Stimulated activated naive CD8-positive, alpha-beta T cell treated with anti-CD3 and anti-CD28 coated beads, Interleukin-15, amount 100 ng/mL, for 72 hours (primary cell): ENCODE results near the gene MTCH1.
"Not testable (repeated sequence)": the region's sequence is repeated elsewhere in the genome, so short reads cannot be mapped to it uniquely, and the experiment has no call there.

Source experiments
- ATAC-seq: fragments of 150-1000 bp; cut with Tn5 transposase; 2 replicates; pipeline ENCODE4 v1.10.0; 2021; ENCODE audit warnings: mild to moderate bottlenecking, moderate library complexity
- DNase-seq, 2 donors: peaks; one replicate each; pipeline ENCODE4 v3.0.0; 2021 to 2022
- H3K27ac Mint-ChIP-seq, 2 donors: one replicate each; pipeline ENCODE4 v1.8.0; 2022; ENCODE audit warnings: mild to moderate bottlenecking in 2 of 2, mixed read lengths in 2 of 2, moderate library complexity in 2 of 2
- H3K27me3 Mint-ChIP-seq: one replicate; pipeline ENCODE4 v1.8.0; 2022; ENCODE audit warnings: mixed read lengths
- H3K4me1 Mint-ChIP-seq: one replicate; pipeline ENCODE4 v1.8.0; 2022; ENCODE audit warnings: mild to moderate bottlenecking, mixed read lengths
- H3K4me3 Mint-ChIP-seq, 2 donors: one replicate each; pipeline ENCODE4 v1.8.0; 2022; ENCODE audit warnings: mild to moderate bottlenecking in 2 of 2, mixed read lengths in 2 of 2, moderate library complexity in 1 of 2
- H3K9me3 Mint-ChIP-seq, 2 donors: one replicate each; pipeline ENCODE4 v1.8.0; 2022; ENCODE audit warnings: mixed read lengths in 2 of 2

Gene MTCH1

GRCh38 chr6:36940027-36940426, 46.0 kb downstream of the MTCH1 start:
- H3K4me1 Mint-ChIP-seq: peaks cover 20% of the 10 kb centered on the region
- H3K27ac Mint-ChIP-seq: no peak overlapping the region
- peaks cover 17% of the 10 kb centered on the region for H3K27me3 Mint-ChIP-seq
- ATAC-seq (no peak), DNase-seq (no peak)
- H3K9me3 Mint-ChIP-seq: no peaks in the 10 kb centered on the region
- H3K4me3 Mint-ChIP-seq: no peak overlapping the region

GRCh38 chr6:36939005-36939404, 47.0 kb downstream of the MTCH1 start:
- not testable (repeated sequence) for H3K4me3 Mint-ChIP-seq, H3K9me3 Mint-ChIP-seq, ATAC-seq, DNase-seq, H3K4me1 Mint-ChIP-seq
- Mint-ChIP-seq H3K27me3 (peaks cover 17% of the 10 kb centered on the region), H3K27ac (peak overlapping the region in 1 of 2 donors; percentile 90)

DNA sequence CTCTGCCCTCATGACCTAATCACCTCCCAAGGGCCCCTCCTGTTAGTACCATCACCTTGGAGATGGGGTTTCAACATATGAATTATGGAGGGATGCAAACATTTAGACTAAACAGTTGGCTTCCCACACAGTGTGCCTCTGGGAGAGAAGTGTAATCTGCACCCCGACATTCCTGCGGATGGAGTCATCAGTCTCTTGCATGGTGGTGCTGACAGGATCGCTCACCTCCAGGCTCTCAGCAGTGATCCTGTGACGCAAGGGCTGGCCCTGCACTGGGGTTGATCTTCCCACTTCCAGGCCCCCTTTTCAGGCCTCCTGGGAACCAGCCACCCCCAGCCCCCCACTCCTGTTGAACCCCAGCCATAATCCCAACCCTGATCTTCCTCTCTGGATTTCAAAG, 47.5 kb downstream of the MTCH1 start:
- no peaks in the 10 kb centered on the region for H3K9me3 Mint-ChIP-seq

DNA sequence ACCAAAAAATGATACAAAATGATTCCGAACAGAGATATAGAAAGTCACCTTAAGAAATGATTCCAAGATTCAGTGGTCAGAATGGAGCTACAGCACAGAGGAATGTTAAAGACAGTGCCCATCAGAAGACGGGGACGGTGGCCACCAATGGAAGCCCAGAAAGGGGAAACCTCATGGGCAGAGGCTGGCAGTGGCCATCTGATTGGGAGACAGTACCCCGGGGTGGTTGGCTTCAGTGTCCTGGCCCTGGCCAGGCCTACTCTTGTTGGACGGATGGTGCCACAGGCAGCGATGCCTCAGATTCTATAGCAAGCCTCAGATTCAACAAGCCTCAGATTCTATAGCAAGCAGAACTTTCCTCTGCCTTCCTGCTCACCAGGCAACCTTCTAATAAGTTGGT, 48.1 kb downstream of the MTCH1 start:
- ATAC-seq: no peak
- Mint-ChIP-seq H3K27me3 (peaks cover 8% of the 10 kb centered on the region), H3K9me3 (no peaks in the 10 kb centered on the region), H3K4me1 (no peaks in the 10 kb centered on the region), H3K27ac (no peak overlapping the region), H3K4me3 (no peak overlapping the region)
- no peak for DNase-seq

More for the DNA sequence above, 47.5 kb downstream of the MTCH1 start:
- Mint-ChIP-seq H3K4me1 (peaks cover 5% of the 10 kb centered on the region), H3K27me3 (peaks cover 14% of the 10 kb centered on the region), H3K27ac (no peak overlapping the region), H3K4me3 (no peak overlapping the region)
- ATAC-seq (no peak), DNase-seq (no peak)

DNA sequence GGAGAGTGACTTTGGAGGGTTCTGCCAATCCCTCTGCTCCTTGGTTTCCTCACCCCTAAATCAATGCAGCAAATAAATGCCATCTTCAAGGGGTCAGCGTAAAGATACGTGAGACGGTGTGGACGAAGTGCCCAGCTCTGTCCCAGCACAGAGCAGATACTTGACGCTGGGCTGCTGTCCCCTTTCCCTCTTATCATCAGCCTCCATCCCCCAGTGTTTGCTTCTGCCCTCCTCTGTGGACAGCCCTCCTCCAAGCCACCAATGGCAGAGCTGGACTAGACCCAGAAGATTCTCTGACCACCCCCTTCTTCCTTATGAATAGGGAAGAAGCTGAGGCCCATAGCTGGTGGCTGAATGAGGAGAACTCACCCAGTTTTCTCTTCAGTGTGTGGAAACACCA, 49.2 kb downstream of the MTCH1 start:
- ATAC-seq (no peak), DNase-seq (no peak)
- H3K4me1 Mint-ChIP-seq: no peaks in the 10 kb centered on the region
- H3K27ac Mint-ChIP-seq: no peak overlapping the region
- no peaks in the 10 kb centered on the region for H3K9me3 Mint-ChIP-seq
- peaks cover 8% of the 10 kb centered on the region for H3K27me3 Mint-ChIP-seq
- no peak overlapping the region for H3K4me3 Mint-ChIP-seq

- H3K9me3 Mint-ChIP-seq: no peaks in the 10 kb centered on the region
- no peak for DNase-seq
- no peak for ATAC-seq
- H3K4me1 Mint-ChIP-seq: no peaks in the 10 kb centered on the region
- peaks cover 2% of the 10 kb centered on the region for H3K27me3 Mint-ChIP-seq
- H3K27ac Mint-ChIP-seq: no peak overlapping the region
- H3K4me3 Mint-ChIP-seq: no peak overlapping the region
Observed at GRCh38 chr6:36934901-36935300, 51.1 kb downstream of the MTCH1 start.

DNA sequence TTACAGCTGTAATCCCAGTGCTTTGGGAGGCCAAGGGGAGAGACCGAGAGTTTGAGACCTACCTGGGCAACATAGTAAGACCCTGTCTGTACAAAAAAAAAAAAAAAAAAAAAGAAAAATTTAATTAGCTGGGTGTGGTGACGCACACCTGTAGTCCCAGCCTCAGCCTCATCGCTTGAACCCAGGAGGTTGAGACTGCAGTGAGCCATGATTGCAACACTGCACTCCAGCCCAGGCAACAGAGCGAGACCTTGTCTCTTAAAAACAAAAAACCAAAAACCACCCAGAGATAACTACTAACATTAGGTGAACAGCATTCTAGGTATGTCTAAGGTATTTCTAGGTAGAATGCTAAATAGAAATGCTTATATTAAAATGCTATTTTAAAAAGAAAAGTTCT, 52.5 kb downstream of the MTCH1 start:
- no peaks in the 10 kb centered on the region for H3K4me1 Mint-ChIP-seq
- no peak for DNase-seq
- H3K27me3 Mint-ChIP-seq: no peaks in the 10 kb centered on the region
- H3K9me3 Mint-ChIP-seq: no peaks in the 10 kb centered on the region
- no peak overlapping the region for H3K27ac Mint-ChIP-seq
- ATAC-seq: no peak
- no peak overlapping the region for H3K4me3 Mint-ChIP-seq

DNA sequence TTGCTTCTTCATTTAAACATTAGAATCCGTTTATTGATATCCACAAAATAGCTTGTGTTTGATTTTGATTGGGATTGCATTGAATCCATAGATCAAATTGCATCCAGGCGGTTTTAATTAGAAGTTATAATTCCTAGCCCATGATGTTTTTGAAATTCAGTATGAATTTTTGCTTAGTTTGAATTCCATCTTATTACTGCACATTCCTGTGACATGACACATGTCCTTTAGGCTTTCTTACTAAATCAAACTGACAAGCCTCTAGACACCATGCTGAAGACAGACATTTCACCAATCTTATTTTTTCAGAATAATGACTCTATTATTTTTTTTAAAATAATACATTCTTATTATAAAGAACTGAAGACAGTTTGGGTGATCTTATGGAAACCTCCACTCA, 52.9 kb downstream of the MTCH1 start:
- Mint-ChIP-seq H3K27me3 (no peaks in the 10 kb centered on the region), H3K4me3 (no peak overlapping the region), H3K9me3 (no peaks in the 10 kb centered on the region), H3K4me1 (no peaks in the 10 kb centered on the region), H3K27ac (no peak overlapping the region)
- DNase-seq (no peak), ATAC-seq (no peak)

DNA sequence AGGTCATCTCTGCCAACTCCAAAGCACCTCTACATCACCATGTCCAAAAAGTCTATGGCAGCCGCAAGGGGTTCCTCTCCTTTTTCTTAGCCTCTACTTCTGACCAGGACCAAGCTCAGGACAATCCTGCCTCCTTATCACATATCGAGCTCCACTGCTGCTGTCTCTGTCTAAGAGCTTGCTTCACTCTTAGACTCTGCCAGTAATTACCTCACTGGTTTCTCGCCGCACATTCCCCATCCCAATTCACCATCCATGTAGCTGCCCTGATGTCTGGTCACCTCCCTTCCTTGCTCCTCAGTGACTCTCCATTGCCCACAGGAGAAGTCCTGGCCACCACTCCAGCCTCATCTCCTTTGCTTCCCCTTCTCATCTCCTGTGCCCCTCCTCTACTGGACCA, 55.5 kb downstream of the MTCH1 start:
- ATAC-seq (no peak), DNase-seq (no peak)
- H3K27me3 Mint-ChIP-seq: no peaks in the 10 kb centered on the region
- no peaks in the 10 kb centered on the region for H3K9me3 Mint-ChIP-seq
- H3K4me1 Mint-ChIP-seq: peaks cover 7% of the 10 kb centered on the region
- no peak overlapping the region for H3K27ac Mint-ChIP-seq
- no peak overlapping the region for H3K4me3 Mint-ChIP-seq

DNA sequence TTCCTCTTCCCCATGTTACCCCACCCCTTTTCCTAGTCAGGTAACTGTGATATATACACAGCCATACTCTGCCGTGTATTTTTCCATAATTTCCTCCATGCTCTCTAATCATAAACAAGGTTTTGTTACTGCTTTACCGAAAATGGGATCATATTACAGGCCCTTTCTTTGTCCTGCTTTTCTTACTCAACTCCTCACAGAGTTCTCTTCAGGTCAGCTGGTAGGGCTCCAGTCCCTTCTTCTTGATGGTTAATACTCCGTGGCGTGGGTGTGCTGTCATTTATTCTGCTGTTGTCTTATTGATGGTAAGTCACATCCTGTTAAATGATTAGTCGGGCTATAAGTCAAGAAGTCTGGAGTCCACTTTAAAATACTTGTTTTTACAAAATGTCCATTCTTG, 56.4 kb downstream of the MTCH1 start:
- H3K4me3 Mint-ChIP-seq: no peak overlapping the region
- H3K9me3 Mint-ChIP-seq: no peaks in the 10 kb centered on the region
- DNase-seq: no peak
- no peak for ATAC-seq
- no peak overlapping the region for H3K27ac Mint-ChIP-seq
- H3K4me1 Mint-ChIP-seq: peaks cover 12% of the 10 kb centered on the region
- no peaks in the 10 kb centered on the region for H3K27me3 Mint-ChIP-seq

GRCh38 chr6:36929152-36929551, 56.8 kb downstream of the MTCH1 start:
- no peaks in the 10 kb centered on the region for H3K27me3 Mint-ChIP-seq
- no peaks in the 10 kb centered on the region for H3K9me3 Mint-ChIP-seq
- DNase-seq (no peak), ATAC-seq (no peak)
- H3K27ac Mint-ChIP-seq: no peak overlapping the region
- peaks cover 12% of the 10 kb centered on the region for H3K4me1 Mint-ChIP-seq
- H3K4me3 Mint-ChIP-seq: no peak overlapping the region

GRCh38 chr6:36928547-36928918, 57.5 kb downstream of the MTCH1 start:
- no peak for DNase-seq
- Mint-ChIP-seq H3K4me1 (peaks cover 12% of the 10 kb centered on the region), H3K4me3 (no peak overlapping the region), H3K27ac (no peak overlapping the region), H3K27me3 (no peaks in the 10 kb centered on the region), H3K9me3 (no peaks in the 10 kb centered on the region)
- ATAC-seq: no peak

DNA sequence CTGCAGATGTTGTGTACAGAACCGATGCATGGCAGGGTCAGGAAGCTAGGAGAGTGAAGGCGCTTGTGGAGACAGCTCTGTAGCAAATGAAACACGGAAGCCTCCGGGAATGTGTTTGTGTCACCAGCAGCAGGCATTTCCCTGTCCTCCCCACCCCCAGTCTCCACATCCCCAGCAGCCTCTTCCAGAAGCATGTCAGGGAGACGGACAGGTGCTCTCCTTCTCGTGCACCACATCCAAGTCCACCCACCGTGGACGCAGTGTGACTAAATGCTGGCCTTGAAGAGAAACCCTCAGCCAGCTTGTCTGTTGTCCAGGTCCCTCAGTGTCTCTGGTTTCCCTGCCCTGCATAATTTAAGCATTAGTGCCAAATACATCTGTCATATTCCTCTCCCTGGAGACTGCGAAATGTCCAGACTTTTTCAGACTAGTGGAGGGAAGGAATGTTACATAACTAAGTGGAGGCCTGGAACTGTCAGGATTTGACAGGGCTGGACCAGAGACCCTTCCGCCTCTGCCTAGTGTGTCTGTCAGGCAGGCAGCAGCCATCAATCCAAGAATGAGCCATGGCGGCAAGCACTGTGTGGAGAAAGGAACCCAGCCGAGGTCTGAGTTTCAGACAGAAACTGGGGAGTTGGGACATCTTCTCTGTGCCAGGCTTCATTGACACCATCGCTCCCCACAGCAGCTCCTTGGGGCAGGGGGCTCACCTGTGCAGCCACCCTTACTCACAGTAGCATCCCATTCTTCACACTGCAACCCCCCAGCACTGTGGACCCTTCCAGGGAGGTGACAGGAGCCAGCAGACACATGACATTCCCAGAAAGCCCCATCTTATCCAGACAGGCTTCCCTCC, 58.1 kb downstream of the MTCH1 start:
- H3K27ac Mint-ChIP-seq: no peak overlapping the region
- H3K9me3 Mint-ChIP-seq: no peaks in the 10 kb centered on the region
- peaks cover 12% of the 10 kb centered on the region for H3K4me1 Mint-ChIP-seq
- H3K27me3 Mint-ChIP-seq: no peaks in the 10 kb centered on the region
- DNase-seq: no peak
- H3K4me3 Mint-ChIP-seq: no peak overlapping the region
- ATAC-seq: no peak

DNA sequence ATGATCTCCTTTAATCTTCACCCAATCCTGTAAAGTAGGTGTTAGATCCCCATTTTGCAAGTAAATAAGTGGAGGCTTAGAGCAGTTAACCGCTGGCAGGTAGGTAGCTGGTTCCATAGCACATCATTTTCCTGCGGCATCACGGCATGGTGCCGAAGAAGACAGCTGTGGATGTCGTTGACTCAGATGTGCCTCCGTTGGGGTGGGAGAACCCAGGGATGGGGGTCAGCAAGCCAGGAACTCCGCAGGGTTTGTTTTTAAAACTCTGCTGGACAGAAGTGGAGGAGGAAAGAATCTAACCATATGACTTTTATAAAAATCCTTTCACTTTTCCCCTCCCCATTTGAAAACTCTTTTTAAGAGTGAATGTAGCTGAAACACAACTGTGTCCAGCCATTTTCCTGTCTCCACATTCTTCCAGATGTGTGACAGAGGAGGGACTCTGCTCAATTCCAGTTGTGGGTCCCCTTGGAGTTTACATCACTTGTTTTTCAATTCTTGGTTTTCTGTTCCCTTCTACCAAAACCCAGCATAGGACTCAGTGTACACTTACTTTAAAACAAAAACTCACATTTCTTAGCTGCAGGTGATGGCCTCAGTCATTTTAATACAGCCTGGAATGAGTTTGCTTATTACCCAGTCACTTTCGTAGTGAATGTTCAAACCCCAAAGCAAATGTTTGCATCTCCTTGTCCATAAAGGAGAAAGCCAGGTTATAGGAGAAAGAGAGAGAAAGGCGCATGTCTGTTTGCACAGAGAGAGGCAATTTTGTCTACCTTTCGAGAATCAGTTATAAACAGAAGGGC, 59.1 kb downstream of the MTCH1 start:
- H3K9me3 Mint-ChIP-seq: no peaks in the 10 kb centered on the region
- DNase-seq (no peak), ATAC-seq (no peak)
- H3K4me3 Mint-ChIP-seq: no peak overlapping the region
- no peak overlapping the region for H3K27ac Mint-ChIP-seq
- no peaks in the 10 kb centered on the region for H3K27me3 Mint-ChIP-seq
- peaks cover 12% of the 10 kb centered on the region for H3K4me1 Mint-ChIP-seq

DNA sequence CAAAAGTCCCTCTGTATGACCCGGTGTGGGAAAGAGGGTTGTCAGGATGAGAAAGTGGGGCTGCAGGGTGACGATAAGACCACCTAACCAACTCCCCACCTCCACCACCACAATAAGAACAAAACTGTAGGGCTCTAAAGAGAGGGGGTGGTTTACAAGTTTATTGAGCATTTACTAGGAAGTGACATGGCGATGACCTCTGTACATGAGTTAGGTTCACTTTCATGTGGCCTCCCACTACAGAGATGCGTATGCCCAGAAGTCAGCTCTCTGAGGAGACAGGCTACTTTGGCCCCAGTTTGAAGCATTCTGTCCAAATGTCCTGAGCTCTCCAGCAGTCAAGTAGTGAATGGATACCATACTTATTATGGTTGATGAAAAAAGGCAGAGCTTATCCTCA, 60.2 kb downstream of the MTCH1 start:
- no peak for DNase-seq
- Mint-ChIP-seq H3K9me3 (no peaks in the 10 kb centered on the region), H3K27ac (peak overlapping the region; percentile 12 to 81), H3K4me3 (peak overlapping the region in 1 of 2 donors; percentile 20), H3K27me3 (no peaks in the 10 kb centered on the region), H3K4me1 (peaks cover 12% of the 10 kb centered on the region)
- ATAC-seq: peak; percentile 84

DNA sequence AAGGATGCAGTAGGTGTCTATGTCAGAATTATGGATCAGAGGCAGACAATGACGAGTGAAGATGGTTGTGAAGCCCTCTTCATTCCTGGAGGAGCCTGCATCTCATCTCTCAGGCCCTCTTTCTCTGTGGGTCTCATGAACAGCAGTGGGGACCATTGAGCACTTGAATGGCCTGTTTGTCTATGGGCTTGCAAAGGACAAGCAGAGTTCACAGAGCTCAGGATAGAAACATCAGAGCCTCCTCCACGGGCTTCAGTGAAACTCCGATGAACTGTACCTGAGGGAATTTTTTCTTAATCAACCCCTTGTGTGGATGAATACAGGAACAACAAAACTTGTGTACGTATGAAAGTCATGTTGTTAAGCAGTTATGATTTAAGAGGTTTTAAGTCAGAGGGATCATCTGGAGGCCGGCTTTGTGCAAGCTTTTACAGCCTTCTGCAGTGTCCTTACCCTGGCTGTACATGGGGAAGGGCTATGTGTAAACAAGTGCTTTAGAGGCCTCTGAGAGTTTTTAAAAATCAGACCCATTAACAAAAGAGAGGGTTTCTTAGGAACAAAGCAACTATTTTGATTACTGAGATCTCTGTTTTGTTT, 61.1 kb downstream of the MTCH1 start:
- no peak for ATAC-seq
- DNase-seq: no peak
- H3K9me3 Mint-ChIP-seq: no peaks in the 10 kb centered on the region
- peak overlapping the region in 1 of 2 donors; percentile 39 for H3K27ac Mint-ChIP-seq
- H3K4me3 Mint-ChIP-seq: no peak overlapping the region
- peaks cover 12% of the 10 kb centered on the region for H3K4me1 Mint-ChIP-seq
- no peaks in the 10 kb centered on the region for H3K27me3 Mint-ChIP-seq
